ENCODE measurements around the gene GATA5. TPM values are rescaled to one million over a fixed set of nuclear protein-coding genes. Genes with fewer than 3 reads are reported as not detected.

GATA5 gene
- total and polyA plus RNA-seq, 12 donors = 0.11 to 5.1 (median 0.60) TPM

GRCh38 chr20:62425281-62426058 lies 50.3 kb downstream of the GATA5 start:
- no peaks in the 10 kb centered on the region for H3K36me3 ChIP-seq
- H3K4me1 ChIP-seq = no peaks in the 10 kb centered on the region
- H3K27me3 ChIP-seq = peaks cover 0 to 41% (median 18%) of the 10 kb centered on the region in 7 donors
- ATAC-seq (no peak), DNase-seq (no peak)
- H3K4me3 ChIP-seq = no peak overlapping the region
- no peak overlapping the region for H3K27ac ChIP-seq
- intact Hi-C loops (cut with DNase I) = loop anchor here in 2 of 10 donors (10.0 kb wide), 2 partner anchors 59 to 149 kb away; no protein-coding TSS in a partner anchor
- H3K9me3 ChIP-seq = no peaks in the 10 kb centered on the region
- TF ChIP-seq CTCF (IDR thresholded peaks at IDR 0.05) = no peak
- WGBS, 2 donors = 82 to 85% methylated on average over 21 of the region's 21 CpGs

GRCh38 chr20:62424249-62425107 lies 51.3 kb downstream of the GATA5 start:
- H3K4me3 ChIP-seq = no peak overlapping the region
- intact Hi-C loops (cut with DNase I) = loop anchor here in 2 of 10 donors (10.0 kb wide), 2 partner anchors 60 to 150 kb away; no protein-coding TSS in a partner anchor
- no peak overlapping the region for H3K27ac ChIP-seq
- no peaks in the 10 kb centered on the region for H3K36me3 ChIP-seq
- H3K4me1 ChIP-seq = no peaks in the 10 kb centered on the region
- no peaks in the 10 kb centered on the region for H3K9me3 ChIP-seq
- ATAC-seq (peak in 2 of 8 donors; percentile 27 to 45), DNase-seq (no peak)
- TF ChIP-seq CTCF (IDR thresholded peaks at IDR 0.05) = no peak
- peaks cover 0 to 41% (median 18%) of the 10 kb centered on the region in 7 donors for H3K27me3 ChIP-seq
- WGBS, 2 donors = 51 to 55% methylated on average over 23 of the region's 23 CpGs

- no peaks in the 10 kb centered on the region for H3K36me3 ChIP-seq
- WGBS, 2 donors = 48 to 51% methylated on average over 10 of the region's 10 CpGs
- H3K27me3 ChIP-seq = peaks cover 0 to 47% (median 18%) of the 10 kb centered on the region in 7 donors
- intact Hi-C loops (cut with DNase I) = loop anchor here in 2 of 10 donors (10.0 kb wide), 2 partner anchors 61 to 151 kb away; no protein-coding TSS in a partner anchor
- no peak overlapping the region for H3K27ac ChIP-seq
- H3K4me3 ChIP-seq = no peak overlapping the region
- DNase-seq (no peak), ATAC-seq (no peak)
- H3K4me1 ChIP-seq = no peaks in the 10 kb centered on the region
- H3K9me3 ChIP-seq = no peaks in the 10 kb centered on the region
- no peak for TF ChIP-seq CTCF (IDR thresholded peaks at IDR 0.05)
These were observed 52.5 kb downstream of the GATA5 start for GRCh38 chr20:62423326-62423706.

- H3K4me3 ChIP-seq = no peak overlapping the region
- intact Hi-C loops (cut with DNase I) = loop anchor here in 2 of 10 donors (10.0 kb wide), 2 partner anchors 62 to 152 kb away; no protein-coding TSS in a partner anchor
- peaks cover 0 to 48% (median 18%) of the 10 kb centered on the region in 7 donors for H3K27me3 ChIP-seq
- WGBS, 2 donors = 84 to 85% methylated on average over 20 of the region's 20 CpGs
- no peaks in the 10 kb centered on the region for H3K4me1 ChIP-seq
- no peaks in the 10 kb centered on the region for H3K36me3 ChIP-seq
- no peak for TF ChIP-seq CTCF (IDR thresholded peaks at IDR 0.05)
- ATAC-seq = no peak
- H3K9me3 ChIP-seq = no peaks in the 10 kb centered on the region
- no peak for DNase-seq
- H3K27ac ChIP-seq = no peak overlapping the region
These were observed 53.0 kb downstream of the GATA5 start for GRCh38 chr20:62422636-62423325.
